HPDE6-E6E7 (cell line): Measurements from ENCODE around the gene PTPN4.

Experiments used
- DNase-seq: peaks from one replicate; pipeline ENCODE4 v3.0.0; 2011; ENCODE audit warnings: missing footprints; ENCODE audit errors: extremely low spot score

PTPN4 gene

DNA sequence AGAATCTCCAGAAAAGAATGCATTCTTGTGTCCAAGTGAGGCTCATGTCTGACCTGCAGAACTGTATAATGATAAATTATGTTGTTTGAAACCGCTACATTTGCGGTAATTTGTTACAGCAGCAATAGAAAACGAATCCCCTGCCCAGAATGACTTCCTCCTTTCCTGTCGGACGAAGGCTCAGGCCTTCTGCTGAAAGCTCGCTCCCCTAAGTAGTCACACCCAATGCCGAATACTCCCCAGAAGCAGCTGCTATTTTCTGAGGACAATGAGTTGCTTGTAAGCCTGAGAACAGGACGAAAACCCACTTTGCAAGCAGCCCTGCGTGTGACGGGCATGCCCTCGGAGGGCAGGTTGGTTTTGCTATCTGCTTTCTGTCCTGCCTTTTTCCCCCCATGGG, 27.7 kb upstream of the PTPN4 start:
- no peak for DNase-seq

DNA sequence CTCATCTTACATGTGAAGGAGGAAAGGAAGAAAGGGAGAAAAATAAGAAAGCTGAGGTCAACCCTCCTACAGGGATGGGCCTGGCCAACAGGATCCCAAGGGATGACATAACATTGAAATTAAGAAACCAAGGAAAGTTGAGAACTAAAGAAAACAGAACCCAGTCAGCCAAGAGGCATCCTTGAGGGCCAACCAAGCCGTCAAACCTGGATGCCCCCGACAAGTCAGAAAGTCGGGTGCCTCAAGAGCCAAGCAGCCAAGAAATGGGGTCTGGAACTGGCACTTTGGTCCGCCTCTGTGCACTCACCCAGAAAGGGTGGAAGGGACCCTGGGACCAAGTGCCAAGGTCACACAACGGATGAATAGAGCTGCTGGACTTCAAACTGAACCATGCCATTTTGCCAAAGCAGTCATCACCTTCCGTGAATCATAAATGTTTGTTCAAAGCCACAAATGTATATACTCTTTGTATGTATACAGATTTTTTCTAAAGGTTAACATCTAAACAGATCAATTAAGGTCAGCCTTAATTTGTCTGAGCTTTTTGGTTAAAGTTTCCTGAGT, 27.0 kb upstream of the PTPN4 start:
- DNase-seq: no peak

DNA sequence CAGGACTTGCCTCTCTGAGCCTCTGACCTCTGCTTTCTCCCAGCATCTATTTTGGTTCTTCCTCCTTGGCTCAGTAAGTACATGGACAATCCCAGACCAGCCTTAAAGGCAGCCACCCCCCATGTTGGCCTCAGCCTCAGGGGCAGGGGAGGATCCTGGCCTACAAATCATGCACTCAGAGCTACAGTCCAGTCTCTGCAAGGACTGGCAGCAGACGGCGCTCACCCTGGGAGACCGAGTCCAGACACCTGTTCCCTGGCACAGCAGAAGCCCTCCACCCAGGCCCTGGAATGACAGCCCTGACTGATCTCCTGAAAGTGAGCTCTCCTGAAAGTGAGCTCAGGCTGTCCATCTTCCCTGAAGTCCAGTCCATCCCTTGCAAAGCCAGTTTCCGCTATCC, 25.7 kb upstream of the PTPN4 start:
- no peak for DNase-seq

DNA sequence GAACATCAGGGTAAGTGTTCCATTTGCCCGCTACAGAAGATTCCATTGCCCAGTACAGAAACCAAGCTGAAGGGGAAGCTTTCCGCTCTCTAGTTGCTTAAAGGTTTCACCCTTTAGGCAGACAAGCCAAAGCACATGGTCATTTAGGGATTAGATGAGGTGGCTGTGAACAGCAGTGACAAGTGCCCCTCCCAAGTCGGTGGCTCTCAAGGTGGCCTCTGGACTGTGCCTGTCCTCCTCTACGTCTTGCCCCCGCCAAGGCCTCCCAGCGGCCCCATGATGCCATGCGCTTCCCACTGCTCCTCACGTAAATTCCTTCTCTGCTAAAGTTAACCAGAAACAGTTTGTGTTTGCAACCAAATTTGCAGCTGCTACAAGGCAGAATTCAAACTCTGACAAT, 24.2 kb upstream of the PTPN4 start:
- no peak for DNase-seq

DNA sequence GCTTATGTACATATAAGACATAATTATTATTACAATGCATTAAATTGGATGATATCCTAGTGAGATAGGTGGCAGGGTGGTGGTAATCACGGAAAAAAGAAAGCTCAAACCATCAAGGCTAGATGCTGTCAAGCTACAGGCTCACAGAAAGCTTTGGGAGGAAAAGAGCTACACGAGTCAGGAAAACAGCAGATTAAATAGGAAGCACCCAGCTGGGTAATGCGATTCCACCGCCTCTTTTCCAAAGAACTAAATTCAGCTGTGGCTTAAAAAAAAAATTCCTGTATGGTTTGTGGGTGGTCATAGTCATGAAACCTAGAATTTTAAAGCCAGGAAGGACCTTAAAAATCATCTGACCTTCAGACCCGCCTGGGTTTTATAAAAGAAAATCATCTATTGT, 23.7 kb upstream of the PTPN4 start:
- no peak for DNase-seq

DNA sequence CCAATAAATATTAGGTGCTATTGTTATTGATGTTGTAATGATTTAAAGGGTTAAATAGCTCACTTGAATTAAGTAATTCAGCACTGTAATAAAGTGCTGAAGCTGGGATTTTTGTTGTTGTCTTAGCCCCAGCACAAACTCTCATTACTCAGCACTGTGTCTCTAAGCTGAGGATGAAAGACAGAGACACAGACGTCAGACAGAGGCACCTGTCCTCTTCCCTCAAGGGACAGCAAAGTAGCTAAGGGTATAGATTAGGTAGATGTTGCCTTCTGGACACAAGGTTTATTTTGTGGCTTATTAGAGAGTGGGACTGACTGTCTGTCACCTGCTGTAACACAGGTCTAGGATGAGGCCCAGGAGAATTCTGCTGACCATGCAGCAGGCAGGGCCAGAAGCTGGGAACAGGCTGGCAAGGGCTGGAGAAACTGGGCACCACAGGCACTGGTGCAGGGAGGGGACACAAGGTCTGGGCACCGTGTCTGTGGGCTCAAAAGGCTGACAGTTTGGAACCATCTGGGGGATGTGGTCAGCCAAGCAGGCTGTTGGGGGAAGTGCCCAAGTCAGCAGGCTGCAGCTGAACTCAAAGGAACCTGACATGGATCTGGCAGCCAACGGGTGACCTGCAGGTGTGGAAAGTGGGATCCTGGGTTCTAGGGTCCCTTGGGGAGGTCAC, 20.0 kb upstream of the PTPN4 start:
- DNase-seq: no peak

DNA sequence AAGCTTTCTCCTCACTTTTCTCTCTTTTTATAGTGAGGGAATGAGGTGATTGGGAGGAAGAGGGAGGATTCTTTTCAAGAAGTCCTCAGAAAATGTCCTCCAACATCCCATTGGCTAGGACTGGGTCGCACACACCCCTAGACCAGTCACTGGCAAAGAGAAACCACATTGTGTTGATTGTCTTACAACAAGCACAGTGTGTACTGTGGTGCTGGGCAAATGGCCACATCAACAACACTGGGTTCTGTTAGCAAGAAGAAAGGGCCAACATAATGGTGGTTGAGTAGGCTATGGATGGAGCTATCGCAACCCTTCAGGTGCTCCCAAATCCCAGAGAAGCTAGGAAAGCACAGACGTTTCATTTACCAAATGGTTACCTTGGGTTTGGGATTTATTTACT, 18.7 kb upstream of the PTPN4 start:
- DNase-seq: no peak

DNA sequence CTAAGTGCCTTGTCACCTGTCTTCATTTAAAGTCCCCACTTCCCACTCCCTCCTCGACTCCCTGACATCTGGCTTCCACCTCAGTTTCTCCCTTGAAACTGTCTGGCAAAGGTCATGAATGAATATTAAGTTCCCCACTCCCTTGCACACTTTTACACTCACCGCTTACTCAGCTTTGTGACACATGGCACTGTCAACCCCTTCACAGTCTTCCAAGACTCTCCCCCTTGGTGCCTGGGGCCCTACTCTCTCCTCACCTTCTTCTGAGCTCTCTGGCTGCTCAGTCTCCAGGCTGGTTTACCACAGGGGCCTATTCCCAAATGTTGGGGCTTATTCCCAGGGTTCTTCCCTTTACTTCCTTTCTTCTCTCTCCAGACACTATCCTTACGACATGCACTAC, 17.9 kb upstream of the PTPN4 start:
- DNase-seq: no peak

DNA sequence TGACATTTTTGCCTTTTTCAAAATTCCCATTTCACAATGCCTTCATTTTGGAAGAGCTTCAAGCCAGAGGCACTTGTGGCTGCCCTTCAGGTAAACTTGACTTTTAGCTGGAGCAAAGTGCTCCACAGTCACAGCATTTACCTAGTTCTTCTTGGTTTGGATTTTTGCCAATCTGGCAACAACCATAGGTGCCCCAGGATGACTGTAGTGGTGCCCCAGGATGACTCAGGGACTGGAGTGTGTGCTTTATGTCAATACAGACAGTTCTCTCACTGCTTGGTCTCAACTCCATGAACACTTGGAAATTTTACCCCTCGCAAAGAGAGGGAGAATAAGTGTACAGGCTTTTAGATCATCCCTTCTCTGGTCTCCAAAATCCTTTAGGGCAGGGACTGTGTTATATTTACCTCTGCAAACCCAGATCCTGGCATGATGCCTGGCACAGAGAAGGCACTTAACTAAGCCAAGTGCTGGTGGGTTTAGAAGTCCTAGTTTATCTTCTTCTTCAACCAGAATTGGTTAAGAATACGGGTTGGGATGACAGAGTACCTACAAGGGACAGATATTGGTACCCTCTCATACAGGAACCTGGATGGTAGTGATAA, 15.3 kb upstream of the PTPN4 start:
- peak; percentile 88 for DNase-seq

DNA sequence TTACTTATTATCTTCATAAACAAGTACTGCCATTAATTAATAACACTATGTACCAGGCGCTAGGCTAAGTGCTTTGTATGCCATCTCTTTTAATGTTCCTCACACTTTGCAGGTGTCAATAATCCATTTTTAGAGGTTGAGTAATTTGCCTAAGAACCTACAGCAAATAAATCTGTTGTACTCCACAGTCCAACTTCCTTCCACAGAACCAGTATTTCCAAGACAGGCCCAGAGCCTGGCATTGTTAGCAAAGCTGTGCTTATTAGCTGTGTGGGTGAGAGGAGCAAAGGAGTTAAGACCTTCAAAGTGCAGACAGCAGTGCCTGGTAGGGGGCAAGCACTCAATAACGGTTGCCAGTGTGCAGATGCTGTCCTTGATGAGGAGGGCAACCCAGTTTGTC, 14.2 kb upstream of the PTPN4 start:
- DNase-seq: no peak

DNA sequence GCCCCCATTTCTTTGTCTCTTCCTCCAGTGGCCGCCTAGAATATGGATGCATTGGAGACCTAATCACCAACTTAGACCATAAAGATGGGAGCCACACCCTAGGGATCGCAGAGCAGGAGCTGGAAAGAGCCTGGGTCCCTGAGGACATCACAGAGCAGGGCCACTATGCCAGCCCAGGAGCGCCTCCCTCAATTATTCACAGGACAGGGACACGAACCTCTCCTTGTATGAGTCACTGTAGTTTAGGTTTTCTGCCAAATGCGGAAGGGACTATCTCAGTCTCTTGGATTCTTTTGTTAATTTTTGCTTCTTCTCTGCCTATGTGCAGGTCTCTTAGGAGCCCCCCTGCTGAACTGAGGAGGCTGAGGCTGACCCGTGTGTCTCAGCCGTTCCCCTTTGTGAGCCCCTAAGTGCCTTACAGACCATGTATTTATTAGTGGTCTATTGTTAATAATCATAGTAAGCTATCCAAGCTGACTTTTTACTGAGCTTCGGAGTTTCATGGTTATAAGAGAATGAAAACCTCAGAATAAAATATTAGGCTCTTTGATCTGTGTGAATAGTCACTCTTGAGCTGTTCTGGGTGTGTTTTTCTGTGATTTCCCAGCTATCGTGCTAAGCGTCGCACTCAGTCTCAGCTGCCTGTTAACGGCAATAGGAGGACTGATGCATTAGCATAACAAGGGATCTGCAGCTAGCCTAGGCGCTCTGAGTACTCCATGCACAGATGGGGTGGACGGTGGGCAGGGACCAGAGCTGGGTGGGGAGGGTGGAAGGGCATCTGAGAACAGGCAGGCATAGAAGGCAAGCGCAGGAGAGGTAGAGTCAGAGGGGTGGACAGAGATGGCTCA, 12.7 kb upstream of the PTPN4 start:
- no peak for DNase-seq

DNA sequence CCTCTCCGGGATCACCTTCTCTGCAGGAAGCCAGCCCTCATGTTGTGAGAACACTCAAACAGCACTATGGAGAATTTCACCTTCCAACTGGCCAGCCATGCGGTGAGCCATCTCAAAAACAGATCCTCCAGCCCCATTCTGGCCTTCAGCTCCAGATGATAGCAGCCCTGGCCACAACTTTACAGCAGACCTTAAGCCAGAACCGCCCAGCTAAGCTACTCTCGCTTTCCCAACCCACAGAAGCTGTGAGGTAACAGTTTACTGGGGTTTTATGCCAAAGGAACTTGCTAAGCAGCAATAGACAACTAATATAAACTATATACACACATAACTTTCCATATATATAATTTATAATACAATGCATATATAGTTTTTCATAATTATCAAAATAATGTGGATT, 11.6 kb upstream of the PTPN4 start:
- DNase-seq: no peak

DNA sequence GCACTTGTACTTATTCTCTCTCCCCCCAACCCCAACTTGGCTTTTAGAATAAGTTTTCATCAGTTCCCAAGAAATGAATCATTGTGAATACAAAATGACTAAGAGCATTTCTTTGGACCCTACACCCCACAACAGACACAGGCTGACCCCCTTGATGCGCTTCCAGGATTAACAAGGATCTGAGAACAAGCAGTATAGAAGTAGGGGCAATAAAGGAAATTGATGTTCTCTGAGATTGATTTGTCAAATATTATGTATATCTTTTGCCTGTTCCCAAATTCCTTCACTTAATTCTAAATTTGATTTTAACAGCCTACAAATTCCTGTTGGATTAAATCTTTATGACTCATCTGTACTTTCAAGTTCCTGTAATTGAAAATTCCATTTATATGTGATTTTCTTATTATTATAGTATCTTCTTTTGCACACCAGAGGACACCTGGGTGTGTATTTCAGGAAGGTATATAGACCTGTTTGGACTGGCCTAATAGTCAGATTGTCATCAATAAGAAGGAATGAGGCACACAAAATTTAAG, 10.2 kb upstream of the PTPN4 start:
- DNase-seq: no peak

DNA sequence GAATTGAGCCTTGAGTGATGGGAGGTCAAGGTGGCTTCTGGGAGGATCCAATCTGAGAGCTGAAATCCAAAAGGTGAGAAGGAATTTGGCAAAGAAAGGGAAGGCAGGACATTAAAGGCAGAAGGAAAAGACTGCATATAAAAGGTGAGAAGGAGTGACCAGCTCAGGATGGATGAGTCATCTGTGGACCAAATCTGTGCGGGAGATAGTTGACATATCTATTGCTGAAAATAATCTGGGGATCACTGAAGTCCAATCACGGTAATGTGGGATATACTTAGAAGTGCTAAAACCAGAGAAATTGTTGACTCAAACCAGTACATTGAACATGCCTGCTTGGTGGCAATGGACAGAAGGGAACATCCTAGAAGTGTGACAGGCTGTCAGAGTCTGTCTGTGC, 8.0 kb upstream of the PTPN4 start:
- no peak for DNase-seq

DNA sequence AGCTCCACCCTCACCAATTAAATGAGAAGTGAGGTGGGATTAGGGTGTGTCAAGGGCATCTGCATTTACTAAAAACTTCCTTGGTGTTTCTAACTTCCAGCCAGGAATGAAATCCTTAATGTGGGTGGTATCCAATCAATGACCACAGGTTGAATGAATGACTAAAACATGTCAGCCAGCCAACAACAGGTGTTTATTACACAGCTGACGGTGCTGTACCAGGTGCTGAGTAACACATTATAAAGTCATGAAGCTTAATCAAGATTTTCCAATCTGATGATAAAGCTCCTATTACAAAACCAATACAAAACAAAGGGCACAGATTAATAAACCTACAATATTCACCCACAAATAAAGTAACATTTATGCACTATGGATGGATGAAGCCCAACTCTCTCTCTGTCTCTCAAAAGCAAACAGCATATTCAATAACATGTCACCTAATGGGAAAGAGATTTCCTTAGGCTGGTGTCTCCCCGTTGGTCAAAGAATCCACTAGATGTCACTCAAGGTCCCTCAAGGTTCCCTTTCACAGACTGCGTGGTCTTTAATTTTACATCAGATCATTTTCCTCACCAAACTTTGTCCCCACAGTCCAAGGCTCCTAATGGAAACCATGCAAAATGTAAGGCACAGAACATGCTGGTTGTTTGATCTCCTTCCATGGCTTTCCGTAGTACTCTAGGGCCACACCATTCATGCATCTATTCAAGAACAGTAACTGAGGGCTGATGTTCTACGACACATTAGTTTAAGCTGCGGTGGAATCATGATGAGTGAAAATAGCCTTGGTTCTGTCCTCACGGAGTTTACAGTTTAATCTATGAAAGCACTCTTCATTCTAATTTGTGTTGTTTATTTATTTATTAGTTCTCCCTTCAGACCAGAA, 6.4 kb upstream of the PTPN4 start:
- no peak for DNase-seq

DNA sequence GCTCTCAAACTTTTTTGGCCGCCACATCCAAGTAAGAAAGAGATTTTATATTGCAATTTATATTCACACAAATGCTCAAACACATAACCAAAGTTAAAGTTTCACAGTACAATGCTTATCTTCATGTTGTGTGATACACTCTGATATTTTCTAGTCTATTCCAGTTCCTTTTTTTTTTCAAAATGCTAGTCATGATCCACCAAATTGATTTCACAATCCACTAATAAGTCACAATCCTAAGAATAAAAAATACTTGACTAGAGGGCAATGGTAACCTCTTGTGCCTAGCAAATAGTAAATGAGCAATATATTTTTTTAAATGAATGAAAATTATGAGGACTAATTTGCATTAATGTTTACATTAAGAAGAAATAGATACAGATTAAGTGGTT, 5.8 kb upstream of the PTPN4 start:
- DNase-seq: no peak

DNA sequence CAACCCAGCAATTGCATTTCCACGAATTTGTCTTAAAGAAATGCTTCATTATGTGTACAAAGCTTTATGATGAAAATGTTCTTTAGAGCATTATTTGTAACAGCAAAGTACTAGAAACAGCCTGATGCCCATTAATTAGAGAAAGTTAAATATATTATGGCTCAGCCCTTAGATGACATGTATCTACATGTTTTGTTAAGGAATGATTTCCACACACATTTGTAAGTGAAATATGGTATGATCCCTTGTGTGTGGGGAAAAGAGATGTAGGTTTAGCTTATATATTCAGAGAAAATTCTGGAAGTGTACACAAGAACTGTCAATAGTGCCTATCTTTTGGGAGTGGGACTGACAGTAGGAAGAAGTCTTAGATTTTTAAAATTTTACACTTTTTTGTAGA, 3.8 kb upstream of the PTPN4 start:
- DNase-seq: no peak

DNA sequence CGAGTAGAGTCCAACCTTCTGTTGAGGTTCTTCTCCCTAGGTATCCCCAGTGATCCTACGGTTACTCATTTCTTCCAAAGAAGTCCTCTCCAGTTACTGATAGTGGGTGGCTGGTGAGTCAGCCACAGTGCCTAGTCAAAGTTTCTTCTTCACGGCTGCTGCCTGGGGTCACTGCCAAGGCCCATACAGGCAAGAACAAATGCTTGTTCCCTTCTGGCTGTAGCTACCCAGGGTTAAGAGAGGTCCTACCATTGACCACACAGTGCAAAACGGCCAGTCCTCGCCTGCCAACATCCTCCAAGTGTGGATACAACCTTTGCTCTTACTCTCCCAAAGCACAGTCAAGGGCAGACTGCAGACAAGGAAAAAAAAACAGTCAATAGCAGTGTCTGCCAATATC, 2.9 kb upstream of the PTPN4 start:
- DNase-seq: no peak

DNA sequence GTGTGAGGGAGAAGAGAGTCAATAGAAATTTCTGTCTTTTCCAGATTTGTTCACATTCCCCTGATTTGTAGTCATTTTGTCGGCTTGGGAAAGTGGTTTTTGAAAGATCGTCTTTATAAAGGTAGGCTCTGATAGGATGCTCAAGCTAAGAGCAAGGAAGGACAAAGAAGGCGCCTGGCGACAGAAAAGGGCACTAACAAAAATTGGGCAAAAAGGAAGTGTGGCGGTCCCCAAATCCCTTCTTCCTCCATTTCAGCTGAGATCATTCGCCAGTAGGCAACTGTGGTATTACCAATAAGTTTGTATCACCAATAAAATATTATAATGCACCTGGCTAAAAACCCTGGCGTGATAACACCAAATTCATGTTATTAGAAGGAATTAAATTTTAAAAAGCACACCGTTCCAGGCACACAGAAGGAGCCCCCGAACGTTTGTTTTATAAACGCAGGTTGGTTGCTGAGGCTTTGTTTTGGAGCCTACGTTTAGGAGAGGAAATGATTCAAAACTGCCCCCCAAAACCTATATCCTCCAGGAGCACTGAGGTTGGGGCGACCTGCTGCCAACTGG, 756 bp upstream of the PTPN4 start:
- DNase-seq: no peak

DNA sequence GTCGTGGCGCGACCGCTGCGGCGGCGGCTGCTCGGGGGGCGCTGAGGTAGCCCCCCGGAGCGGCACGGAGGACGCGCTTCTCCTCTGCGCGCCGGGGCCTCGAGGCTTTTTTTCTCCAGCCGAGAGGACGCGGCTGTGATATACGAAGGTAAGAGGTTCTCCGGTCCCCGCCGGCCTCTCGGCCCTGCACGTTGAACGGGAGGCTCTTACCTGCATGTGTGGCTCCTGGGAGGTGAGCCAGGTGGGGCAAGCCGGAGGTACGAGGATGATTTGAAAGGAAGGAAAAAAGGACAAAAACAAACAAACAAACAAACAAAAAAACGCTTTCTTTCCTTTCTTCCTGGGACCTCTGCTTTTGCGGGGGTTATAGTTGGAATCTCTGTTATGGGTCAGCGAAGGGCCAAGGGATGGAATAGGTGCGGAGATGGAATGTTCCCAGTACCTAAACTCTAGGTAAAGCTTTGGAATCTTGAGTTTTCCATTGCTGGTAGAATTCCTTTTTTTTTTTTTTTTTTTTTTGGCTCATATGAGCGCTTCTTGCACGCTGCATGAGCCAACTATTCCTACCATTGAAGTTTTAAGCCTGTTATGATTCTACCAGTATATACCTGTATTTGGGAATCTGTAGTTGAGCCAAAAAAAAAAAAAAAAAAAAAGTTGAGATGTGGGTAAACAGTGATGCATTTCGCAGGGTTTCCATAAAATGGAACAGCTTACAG, 674 bp downstream of the PTPN4 start:
- DNase-seq: no peak

DNA sequence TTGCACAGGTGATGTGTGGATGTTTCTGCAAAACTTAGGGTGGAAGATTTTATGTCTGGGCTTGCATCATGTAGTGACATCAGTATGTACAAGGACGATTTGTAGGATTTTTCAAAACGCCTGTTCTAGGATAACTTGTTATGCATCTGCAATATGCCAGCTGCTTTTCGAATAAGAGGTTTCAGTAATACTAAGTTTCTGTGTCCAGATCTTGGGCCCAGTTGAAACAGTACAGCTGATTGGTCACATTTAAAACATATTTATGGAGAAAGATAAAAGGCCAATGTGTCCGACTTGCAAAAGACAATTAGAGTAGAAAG, 1.2 kb downstream of the PTPN4 start:
- no peak for DNase-seq
